H1 (cell line): ENCODE measurements around the gene DDB1.

Source experiments
- BACH1 ChIP-seq: IDR thresholded peaks from 2 replicates; pipeline ENCODE4 v1.6.1; 2012; ENCODE audit warnings: low read length, improper control_type of control experiment
- CHD2 ChIP-seq: IDR thresholded peaks from 2 replicates; pipeline ENCODE4 v1.6.1; 2012; ENCODE audit warnings: low read length, improper control_type of control experiment
- PHF8 ChIP-seq: fragments of 200-600 bp; sonication (generic); conservative IDR thresholded peaks from 2 replicates; pipeline ENCODE4 v1.7.1; 2012; ENCODE audit warnings: low read depth, mild to moderate bottlenecking, inconsistent platforms, low read length, moderate library complexity
- POLR2A ChIP-seq, 2 experiments: IDR thresholded peaks; 1 replicate in 1 of 2; 2 replicates in 1 of 2; pipeline ENCODE4 v1.6.1; 2011; ENCODE audit warnings: low read depth in 2 of 2, low read length in 2 of 2, mild to moderate bottlenecking in 2 of 2; ENCODE audit errors: control extremely low read depth in 1 of 2
- POLR2AphosphoS5 ChIP-seq: IDR thresholded peaks from 2 replicates; pipeline ENCODE4 v1.6.1; 2011; ENCODE audit warnings: low read depth, low read length
- RXRA ChIP-seq: IDR thresholded peaks from 2 replicates; pipeline ENCODE4 v1.6.1; 2011; ENCODE audit warnings: low read depth, mild to moderate bottlenecking, low read length, moderate library complexity; ENCODE audit not compliant: insufficient read depth
- SRF ChIP-seq: IDR thresholded peaks from 2 replicates; pipeline ENCODE4 v1.6.1; 2011; ENCODE audit warnings: mild to moderate bottlenecking, low read depth, low read length, moderate library complexity
- TEAD4 ChIP-seq: IDR thresholded peaks from 2 replicates; pipeline ENCODE4 v1.6.1; 2012; ENCODE audit warnings: low read depth, low read length, inconsistent platforms, mixed read lengths
- YY1 ChIP-seq: IDR thresholded peaks from 2 replicates; pipeline ENCODE4 v1.6.1; 2011; ENCODE audit warnings: low read depth, mild to moderate bottlenecking, low read length
- TF ChIP-seq, protein P1 (sequence below): IDR thresholded peaks from 2 replicates; pipeline ENCODE4 v1.6.1; 2012; ENCODE audit warnings: inconsistent platforms

DNA sequence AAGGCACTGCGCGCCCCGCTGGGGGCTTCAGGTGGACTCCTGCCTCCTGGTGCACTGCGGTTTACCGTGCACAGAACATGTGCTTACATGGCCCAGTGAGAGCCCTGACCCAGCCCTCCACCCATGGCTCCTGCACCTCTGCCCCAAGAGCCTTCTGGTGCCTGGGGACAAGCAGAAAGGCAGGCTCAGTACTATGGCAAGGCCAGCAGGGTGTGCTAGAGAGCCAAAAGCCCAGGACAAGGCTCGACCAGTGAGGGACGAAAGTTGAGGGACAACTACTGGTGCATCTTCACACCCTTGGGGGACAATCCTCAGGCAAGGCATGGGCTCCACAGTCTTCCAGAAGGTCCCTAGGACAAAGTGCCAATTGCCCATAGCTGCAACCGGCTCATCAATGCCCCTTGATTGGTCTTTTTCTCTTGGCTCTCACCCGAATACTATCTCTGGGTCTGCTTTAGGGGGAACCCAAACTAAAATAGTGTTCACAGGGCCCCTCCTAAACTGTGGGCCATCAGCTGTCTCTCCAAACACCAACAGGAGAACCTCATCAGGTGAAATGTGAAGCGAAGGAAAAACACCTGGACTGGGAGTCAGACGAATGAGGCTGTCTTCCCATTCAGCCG, 78.4 kb downstream of the DDB1 start:
- TF ChIP-seq TEAD4, result no peak
- no peak for TF ChIP-seq SRF
- TF ChIP-seq, protein P1, sequence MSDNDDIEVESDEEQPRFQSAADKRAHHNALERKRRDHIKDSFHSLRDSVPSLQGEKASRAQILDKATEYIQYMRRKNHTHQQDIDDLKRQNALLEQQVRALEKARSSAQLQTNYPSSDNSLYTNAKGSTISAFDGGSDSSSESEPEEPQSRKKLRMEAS, result 0 out of 2 replicates have a peak, but pooled peaks have one; percentile 12
- no peak for TF ChIP-seq POLR2AphosphoS5
- no peak for TF ChIP-seq POLR2A (IDR thresholded peaks at IDR 0.05; ENCODE audit: control extremely low read depth in 1 of 2, low read depth in 2 of 2, low read length in 2 of 2)
- TF ChIP-seq BACH1, result no peak
- TF ChIP-seq RXRA, result no peak
- no peak for TF ChIP-seq CHD2
- no peak for TF ChIP-seq PHF8
- TF ChIP-seq YY1, result no peak
